ENCODE measurements around the gene CBLB. TPM values are rescaled to one million over a fixed set of nuclear protein-coding genes. Genes with fewer than 3 reads are reported as not detected.
"Not testable (repeated sequence)": the region's sequence is repeated elsewhere in the genome, so short reads cannot be mapped to it uniquely, and the experiment has no call there.

The CBLB gene
- total RNA-seq, 1 experiment from 2014 or later, result 29.3 TPM

DNA sequence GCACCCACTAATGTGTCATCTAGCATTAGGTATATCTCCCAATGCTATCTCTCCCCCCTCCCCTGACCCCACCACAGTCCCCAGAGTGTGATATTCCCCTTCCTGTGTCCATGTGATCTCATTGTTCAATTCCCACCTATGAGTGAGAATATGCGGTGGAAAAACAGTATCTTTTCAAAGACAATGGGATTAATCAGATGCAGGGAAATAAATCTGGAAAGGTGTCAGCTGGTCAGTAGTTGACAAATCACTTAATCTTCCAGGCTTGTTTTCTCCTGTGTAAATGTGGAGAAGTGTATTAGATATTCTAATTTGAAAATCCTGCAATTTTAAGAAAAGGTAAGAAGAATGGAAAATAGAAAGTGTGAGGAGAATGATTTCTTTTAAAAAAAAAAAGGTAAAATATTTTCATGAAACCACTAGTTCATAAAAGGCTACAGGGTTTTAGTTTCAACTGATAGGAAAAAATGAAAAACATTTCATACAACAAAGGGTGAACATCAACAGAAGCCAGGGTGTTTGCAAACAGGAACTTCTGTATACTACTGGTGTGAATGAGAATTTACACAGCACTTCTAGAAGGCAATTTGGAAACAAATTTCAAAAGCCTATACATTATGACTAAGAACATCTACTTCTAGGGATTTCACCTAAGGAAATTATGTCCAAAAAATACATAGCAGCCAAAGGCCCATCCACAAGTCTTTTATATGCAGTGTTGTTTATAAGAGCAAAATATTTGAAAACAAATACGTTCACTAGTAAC, 113.5 kb downstream of the CBLB start:
- in situ Hi-C loops (cut with HindIII; ENCODE audit: low pct_unique_long_range_greater_than_20kb, low sequenced_read_pairs), result no loop called here
- no peak for DNase-seq (ENCODE audit: low read depth, low spot score)

DNA sequence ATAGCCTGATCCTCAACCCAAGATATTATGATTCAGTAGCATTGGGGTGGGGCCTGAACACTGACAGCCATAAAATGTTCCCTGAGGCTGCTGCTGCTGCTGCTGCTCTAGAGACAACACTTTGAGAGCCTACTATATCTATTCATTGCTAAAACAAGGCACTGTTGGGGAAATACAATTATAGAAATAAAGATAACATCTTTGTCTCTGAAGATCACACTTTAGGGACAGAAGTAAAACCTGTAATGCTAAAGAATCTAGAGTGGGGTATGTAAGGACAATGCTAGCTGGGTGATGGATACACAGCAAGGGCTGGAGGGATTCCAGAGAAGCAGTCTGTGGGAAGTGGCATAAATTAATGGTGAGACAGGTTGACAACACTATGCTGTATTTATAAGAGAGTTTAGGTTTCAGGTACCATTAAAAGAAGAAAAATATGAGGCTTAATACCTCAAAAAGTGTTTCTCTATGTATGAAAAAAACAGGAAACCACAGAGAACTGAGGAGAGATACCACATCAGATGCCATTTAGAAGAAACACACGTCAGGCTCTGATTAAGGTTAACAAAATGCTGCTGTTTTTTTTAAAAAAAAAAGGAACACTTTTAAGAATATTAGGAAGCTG, 115.9 kb downstream of the CBLB start:
- DNase-seq (ENCODE audit: low read depth, low spot score), result no peak
- in situ Hi-C loops (cut with HindIII; ENCODE audit: low pct_unique_long_range_greater_than_20kb, low sequenced_read_pairs), result no loop called here

DNA sequence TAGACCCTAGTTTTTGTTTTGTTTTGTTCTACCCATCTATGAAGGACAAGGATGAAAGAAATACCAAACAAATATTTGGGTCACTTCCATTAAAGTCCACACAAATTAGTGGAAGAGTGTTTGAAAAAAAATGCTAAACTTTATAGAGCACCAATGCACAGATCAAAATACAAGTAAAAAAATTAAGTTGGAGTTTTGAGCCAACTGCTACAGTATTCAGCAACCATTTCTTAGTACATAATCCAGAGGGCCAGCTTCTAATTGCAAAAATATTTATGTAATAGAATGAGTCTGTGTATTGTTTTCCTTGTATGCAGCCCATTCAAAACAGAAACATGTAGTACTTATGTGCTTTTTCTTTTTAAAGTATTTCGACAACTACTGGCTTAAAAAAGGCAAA, 121.1 kb downstream of the CBLB start:
- in situ Hi-C loops (cut with HindIII; ENCODE audit: low pct_unique_long_range_greater_than_20kb, low sequenced_read_pairs), result no loop called here
- DNase-seq (ENCODE audit: low read depth, low spot score), result no peak

DNA sequence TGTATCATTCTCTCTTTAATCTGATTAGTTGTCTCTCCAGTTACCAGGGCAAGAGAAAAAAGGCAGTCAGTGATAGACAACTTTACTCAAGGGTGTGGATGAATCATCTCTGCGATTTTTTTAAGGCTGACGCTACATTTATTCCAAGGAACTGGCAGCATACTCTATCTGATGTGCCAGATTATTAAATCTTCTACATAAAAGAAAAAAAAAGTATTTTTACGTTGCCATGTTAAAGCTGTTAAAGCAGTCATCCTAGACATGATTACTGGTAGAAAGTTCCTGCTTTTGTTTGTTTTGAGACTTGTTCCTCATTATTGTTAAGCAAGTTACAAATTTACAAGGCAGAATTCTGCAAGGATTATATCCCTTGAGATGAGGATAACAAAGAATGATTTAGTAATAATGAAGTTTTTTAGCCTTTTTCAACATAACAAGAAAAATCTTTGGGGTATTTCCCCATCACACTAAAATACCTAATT, 121.7 kb downstream of the CBLB start:
- in situ Hi-C loops (cut with HindIII; ENCODE audit: low pct_unique_long_range_greater_than_20kb, low sequenced_read_pairs), result no loop called here
- DNase-seq (ENCODE audit: low read depth, low spot score), result no peak

DNA sequence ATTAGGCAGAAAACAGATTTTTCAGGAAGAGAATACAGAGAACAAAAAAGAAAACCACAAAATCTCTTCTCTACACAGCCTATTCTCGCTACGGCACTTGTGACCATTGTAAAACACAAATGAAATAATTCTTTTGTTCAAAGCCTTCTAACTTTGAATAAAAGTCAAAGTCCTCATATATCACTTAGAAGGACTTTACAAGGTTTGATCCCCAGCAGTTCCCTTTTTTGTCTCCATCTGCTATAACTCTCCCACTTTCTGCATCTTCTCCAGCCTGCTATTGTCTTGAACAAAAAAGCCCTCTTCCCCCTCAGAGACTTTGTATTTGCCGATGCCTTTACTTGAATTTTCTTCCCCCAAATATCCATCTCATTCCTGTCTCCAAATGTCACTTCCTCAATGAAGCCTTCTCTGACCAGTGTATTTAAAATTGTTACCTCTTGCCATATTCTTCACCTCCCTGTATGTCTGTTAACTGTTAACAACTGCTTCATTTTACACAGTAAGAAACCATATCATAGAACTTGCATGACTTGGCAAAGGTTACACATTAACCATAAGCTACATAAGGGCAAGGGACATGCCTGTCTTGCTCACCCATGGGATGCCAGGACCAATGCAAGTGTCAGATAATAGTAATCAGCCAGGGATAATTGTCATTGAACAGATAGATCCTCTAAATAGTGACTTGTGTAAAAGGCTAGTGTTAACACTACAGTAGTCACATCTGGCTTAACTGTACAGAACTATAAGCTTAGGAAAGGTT, 122.4 kb downstream of the CBLB start:
- DNase-seq (ENCODE audit: low read depth, low spot score), result no peak
- in situ Hi-C loops (cut with HindIII; ENCODE audit: low pct_unique_long_range_greater_than_20kb, low sequenced_read_pairs), result no loop called here

DNA sequence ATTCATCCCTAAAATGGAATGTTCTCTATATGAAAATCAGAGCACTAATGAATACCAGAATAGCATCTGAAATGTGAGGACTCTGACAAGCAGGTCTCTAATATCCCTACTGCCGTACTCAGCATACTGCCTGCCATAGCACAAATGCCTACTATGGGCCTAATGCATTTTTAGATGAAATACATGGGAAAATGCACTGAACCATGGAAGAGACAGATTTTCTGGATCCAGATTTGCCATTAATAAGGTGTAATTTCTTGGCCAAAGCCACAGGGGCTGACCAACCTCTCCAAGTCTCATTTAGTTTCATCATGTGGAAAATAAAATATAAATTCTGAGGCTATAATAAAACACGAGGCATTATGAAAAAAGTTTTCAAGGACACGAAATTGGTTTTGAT, 123.8 kb downstream of the CBLB start:
- in situ Hi-C loops (cut with HindIII; ENCODE audit: low pct_unique_long_range_greater_than_20kb, low sequenced_read_pairs), result no loop called here

DNA sequence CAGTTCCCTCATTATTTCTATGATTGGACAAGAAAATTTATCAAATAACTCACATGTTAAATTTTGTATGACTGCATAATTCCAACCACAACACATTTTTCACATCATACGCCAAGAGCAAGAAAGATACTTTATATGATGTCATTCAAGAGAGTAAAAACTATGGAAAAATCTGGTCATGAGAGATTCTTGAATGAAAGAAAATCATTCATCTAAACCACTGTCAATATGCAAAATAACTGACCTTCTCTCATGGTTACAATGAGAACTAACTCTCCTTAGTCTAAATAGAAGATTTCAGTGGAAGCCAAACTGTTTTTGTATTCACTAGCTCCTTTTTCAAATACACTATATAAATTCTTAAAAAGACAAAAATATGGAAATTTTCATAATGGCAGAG, 124.6 kb downstream of the CBLB start:
- in situ Hi-C loops (cut with HindIII; ENCODE audit: low pct_unique_long_range_greater_than_20kb, low sequenced_read_pairs), result no loop called here
- DNase-seq (ENCODE audit: low read depth, low spot score), result no peak

More for the DNA sequence above, 123.8 kb downstream of the CBLB start:
- DNase-seq (ENCODE audit: low read depth, low spot score), result no peak

DNA sequence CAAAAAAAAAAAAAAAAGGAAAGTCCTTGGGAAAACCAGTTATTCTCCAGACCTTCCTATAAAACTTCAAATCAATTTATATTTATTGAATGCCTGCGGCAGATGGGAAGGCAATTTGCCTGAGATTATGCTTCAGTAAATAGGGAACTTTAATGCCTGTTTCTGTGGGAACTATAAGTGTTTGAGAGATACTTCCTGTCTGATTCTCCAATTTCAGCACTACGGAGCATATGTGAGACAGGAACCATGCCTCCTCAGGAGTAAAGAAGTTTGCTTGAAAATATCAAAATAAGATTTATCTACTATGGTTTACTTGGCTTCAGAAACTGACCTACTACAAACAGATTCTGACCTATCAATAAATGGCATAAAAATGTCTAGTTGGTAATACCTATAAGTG, 135.5 kb downstream of the CBLB start:
- no peak for DNase-seq (ENCODE audit: low read depth, low spot score)
- in situ Hi-C loops (cut with HindIII; ENCODE audit: low pct_unique_long_range_greater_than_20kb, low sequenced_read_pairs), result no loop called here

DNA sequence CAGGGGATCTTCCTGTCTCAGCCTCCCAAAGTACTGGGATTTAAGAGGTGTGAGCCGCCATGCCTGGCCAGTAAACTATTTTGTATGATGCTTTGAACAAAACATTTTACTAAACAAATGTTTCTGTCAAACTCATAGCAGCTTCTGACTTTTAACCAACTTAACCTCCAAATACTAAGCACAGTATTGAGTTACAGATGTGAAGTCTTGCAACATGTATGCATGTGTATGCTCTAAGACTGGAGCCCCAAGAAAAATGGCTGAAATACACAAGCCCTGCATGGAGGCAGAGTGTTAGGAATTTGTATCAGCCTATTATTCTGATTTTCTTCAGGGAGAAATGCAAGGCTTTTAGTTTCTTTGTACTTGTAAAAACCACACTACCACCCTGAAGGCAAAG, 137.1 kb downstream of the CBLB start:
- in situ Hi-C loops (cut with HindIII; ENCODE audit: low pct_unique_long_range_greater_than_20kb, low sequenced_read_pairs), result no loop called here
- no peak for DNase-seq (ENCODE audit: low read depth, low spot score)

DNA sequence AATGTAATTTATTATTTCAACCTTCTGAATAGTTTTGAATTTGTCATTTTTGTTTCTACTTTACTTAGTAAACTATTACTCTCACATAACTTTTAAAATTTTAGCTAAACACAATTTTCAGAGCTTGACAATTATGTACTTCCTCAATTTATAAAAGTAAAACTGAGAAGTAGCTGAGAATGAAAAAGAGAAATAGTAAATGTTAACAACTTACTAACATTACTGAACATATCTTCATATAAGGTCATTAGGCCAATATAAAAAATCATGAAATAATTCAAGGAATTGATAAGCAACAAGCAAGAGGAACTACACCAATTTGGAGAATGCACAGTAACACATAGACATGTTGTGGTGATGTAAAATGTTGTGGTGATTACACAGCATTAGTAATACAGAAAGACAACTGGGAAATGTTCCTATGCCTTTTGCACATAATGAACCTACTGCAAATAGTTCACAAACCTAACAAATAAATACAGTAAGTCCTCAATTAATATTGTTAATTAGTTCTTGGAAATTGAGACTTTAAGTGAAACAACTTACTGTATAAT, 137.9 kb downstream of the CBLB start:
- in situ Hi-C loops (cut with HindIII; ENCODE audit: low pct_unique_long_range_greater_than_20kb, low sequenced_read_pairs), result no loop called here
- DNase-seq (ENCODE audit: low read depth, low spot score), result no peak

DNA sequence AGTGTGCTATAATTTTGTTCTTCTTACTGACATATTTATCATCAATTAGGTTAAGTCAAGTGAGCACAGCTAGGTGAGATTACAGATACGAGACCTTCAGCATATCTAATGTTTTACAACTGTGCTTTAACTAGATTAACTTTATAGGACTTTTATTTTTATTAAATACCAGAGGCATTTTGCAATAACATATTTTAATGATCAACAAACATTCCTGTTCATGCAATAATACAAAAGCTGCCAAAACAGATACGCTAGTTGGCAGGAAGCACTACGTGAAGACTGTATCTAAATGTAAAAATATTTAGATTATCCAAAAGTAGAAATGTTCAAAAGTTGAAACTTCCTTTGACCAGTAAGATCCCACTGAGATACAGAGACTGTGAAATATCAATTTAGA, 139.1 kb downstream of the CBLB start:
- in situ Hi-C loops (cut with HindIII; ENCODE audit: low pct_unique_long_range_greater_than_20kb, low sequenced_read_pairs), result no loop called here

DNA sequence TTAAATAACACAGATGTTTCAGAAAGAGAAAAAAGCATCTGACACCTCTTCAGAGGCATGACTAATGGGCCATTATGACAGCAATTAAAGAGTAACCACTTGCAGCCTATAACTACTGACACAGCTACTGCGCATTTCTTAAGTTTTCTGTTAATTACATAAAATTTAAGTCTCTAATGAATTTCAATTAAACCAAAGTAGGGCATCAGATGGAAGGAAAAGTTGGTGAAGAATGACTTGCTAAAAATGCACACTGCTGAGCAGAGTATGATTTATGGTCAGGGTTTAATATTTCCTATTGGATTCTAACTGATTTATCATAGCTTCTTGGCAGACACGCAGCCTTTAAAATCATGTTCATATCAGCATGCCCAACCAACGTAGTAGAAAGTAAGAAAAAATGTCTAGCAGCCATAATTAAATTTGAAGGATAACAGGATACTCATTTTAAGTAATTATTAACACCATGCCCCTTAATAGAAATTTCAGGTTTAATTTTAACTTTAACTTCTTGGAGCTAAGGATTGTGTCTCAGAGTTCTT, 140.0 kb downstream of the CBLB start:
- in situ Hi-C loops (cut with HindIII; ENCODE audit: low pct_unique_long_range_greater_than_20kb, low sequenced_read_pairs), result no loop called here
- DNase-seq (ENCODE audit: low read depth, low spot score), result no peak

More for the DNA sequence above, 139.1 kb downstream of the CBLB start:
- DNase-seq (ENCODE audit: low read depth, low spot score), result no peak

DNA sequence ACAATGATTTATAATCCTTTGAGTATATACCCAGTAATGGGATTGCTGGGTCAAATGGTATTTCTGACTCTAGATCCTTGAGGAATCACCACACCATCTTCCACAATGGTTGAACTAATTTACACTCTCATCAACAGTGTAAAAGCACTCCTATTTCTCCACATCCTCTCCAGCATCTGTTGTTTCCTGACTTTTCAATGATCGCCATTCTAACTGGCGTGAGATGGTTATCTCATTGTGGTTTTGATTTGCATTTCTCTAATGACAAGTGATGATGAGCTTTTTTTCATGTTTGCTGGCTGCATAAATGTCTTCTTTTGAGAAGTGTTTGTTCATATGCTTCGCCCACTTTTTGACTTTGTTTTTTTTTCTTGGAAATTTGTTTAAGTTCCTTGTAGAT, 141.8 kb downstream of the CBLB start:
- DNase-seq (ENCODE audit: low read depth, low spot score); in situ Hi-C loops (cut with HindIII; ENCODE audit: low pct_unique_long_range_greater_than_20kb, low sequenced_read_pairs): not testable (repeated sequence)

DNA sequence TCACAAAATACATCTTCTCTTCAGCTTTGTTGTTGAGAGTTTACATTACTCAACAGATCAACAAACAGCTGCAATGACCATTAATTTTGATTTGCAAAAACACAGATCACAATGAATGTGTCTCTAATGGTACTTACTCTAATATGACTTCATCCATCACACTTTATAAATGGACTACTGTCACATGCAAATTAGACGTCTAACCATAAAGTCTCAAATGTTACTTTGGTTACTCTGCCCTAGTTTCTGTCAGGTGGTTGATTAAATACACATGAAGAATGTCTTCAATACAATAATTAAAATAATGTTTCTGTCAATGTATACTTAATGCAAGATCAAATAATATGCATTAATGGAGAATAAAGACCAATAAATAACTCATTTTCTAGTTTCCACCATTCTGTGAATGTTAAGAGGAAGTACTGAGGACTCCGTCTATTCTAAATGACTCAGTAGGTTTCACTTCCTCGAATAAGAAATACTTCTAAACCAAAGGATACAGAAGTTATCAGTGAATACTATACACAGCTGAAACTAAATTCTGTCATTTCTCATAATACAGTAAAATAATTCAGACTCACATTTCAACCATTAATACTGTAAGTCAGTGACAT, 145.8 kb downstream of the CBLB start:
- in situ Hi-C loops (cut with HindIII; ENCODE audit: low pct_unique_long_range_greater_than_20kb, low sequenced_read_pairs), result no loop called here
- no peak for DNase-seq (ENCODE audit: low read depth, low spot score)

DNA sequence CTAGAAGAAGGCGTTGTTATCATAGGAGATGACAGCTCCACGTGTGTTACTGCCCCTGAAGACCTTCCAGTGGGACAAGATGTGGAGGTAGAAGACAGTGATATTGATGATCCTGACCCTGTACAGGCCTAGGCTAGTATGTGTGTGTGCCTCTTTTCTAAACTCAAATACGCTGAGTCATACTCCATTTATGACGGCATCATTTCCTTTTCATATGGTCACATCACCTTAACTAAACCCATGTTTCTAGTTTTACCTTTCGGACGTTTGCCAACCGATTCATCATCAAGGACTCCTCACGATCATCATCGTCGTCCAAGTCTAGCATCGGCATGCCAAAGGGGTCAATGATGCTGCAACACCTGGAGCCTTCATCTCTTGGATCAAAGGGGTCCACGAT, 149.0 kb downstream of the CBLB start:
- in situ Hi-C loops (cut with HindIII; ENCODE audit: low pct_unique_long_range_greater_than_20kb, low sequenced_read_pairs), result no loop called here
- DNase-seq (ENCODE audit: low read depth, low spot score), result no peak

DNA sequence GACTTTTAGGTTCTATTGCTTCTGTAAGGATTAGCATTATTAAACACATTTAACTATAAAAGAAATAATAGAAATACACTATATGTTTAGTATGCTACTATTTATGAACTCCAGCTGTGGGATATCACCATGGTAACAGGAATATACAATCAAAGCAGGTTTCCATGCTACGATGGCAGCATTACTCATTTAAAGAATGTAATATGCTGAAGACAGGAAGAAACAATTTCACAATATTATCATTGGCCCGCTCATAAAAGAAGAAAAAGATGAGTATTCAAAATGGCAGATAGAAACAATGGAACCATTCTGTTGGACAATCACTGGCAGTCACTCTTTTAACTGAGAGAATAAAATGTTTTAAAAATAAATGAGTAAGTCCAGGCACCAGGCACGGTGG, 153.4 kb downstream of the CBLB start:
- DNase-seq (ENCODE audit: low read depth, low spot score), result peak; percentile 86
- in situ Hi-C loops (cut with HindIII; ENCODE audit: low pct_unique_long_range_greater_than_20kb, low sequenced_read_pairs), result no loop called here

DNA sequence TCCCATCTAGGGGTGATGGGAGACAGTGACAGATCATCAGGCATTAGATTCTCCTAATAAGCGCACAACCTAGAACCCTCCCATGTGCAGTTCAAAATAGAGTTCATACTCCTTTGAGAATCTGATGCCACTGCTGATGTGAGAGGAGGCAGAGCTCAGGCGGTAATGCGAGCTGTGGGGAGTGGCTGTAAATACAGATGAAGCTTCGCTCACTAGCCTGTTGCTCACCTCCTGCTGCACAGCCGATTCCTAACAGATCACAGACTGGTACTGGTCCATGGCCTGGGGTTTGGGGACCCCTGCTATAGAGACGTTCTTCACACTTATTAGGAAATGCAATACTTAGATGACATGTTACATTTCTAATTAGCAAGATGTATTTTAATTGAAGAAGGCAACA, 154.4 kb downstream of the CBLB start:
- DNase-seq (ENCODE audit: low read depth, low spot score), result no peak
- in situ Hi-C loops (cut with HindIII; ENCODE audit: low pct_unique_long_range_greater_than_20kb, low sequenced_read_pairs), result no loop called here

DNA sequence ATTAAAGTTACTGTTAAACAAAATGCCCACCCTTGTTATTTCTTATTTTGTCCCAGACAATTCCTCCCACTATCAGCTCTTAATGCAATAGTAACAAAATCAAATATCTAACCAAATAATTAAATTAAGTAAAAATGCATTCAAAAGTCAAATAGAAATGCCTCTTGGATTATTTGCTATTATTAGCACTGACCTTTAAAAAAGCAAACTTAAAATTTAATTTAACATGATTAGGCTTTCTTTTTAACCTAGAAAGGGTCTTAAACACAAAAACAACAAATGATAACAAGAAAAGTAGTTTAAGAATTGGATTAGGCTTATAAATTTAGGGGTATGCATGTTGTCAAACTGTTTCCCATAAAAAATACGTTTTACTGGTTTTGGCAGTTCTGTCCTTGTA, 159.8 kb downstream of the CBLB start:
- no peak for DNase-seq (ENCODE audit: low read depth, low spot score)
- in situ Hi-C loops (cut with HindIII; ENCODE audit: low pct_unique_long_range_greater_than_20kb, low sequenced_read_pairs), result no loop called here

Data from SK-MEL-5 (cell line).